ENCODE results near the gene SCAMP3. TPM values are rescaled to one million over a fixed set of nuclear protein-coding genes. Genes with fewer than 3 reads are reported as not detected.
A peak's percentile ranks its signal among the peaks of the same experiment; 100 is the strongest.

The SCAMP3 gene
- total and polyA plus RNA-seq, 2 experiments from 2014 or later: 67.3 to 172 TPM

DNA sequence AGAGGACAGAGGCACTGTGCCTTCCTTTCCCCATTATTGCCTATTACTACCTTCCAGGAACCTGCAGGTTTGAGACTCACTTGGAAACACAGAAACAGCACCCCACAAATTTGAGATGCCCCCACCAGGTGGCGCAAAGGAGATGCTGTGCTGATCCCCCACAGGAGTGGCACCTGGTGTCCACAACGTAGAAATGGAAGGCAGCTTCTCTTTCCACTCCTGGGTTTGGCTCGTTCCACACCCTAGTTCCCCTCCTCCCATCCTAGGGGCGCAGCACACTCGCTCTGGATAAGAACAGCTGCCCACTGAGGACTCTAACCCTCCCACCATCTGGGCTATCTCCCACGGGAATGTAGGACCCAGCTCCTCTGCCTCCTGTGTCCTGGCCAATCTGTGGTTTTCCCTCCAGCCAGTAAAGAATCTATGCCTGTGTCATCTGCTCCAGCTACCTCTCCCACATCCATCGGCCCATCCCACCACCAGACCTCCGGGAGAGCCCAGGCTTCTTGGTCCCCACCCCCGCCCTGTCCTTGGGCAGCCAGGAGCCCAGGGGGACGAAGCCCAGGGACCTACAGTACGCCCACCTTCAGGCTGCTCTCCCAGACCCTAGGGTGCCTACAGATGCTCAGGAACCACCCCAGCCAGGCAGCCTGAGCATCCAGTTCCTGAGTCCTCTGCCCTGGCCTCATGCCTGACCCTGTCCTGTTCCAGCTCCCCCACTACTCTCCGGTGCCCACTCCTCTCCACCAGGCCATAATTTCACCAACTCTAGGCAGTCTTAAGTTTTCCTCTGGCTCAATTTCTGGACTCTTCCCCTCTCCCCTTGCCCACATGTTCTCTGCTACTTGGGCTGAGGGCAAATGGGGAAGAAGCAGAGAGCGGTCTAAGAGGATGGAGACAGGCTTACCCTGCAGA is 55.0 kb downstream of the SCAMP3 start:
- no peaks in the 10 kb centered on the region for H3K27me3 ChIP-seq
- no peaks in the 10 kb centered on the region for H3K9me3 ChIP-seq (ENCODE audit: low read depth)
- H3K4me1 ChIP-seq (ENCODE audit: low read depth): peaks cover 20% of the 10 kb centered on the region
- H3K27ac ChIP-seq: peak overlapping the region; percentile 97
- H3K36me3 ChIP-seq: no peaks in the 10 kb centered on the region
- DNase-seq (ENCODE audit: low read depth in 1 of 2, low spot score in 1 of 2): peak; percentile 79 to 84
- TF ChIP-seq, protein P1, sequence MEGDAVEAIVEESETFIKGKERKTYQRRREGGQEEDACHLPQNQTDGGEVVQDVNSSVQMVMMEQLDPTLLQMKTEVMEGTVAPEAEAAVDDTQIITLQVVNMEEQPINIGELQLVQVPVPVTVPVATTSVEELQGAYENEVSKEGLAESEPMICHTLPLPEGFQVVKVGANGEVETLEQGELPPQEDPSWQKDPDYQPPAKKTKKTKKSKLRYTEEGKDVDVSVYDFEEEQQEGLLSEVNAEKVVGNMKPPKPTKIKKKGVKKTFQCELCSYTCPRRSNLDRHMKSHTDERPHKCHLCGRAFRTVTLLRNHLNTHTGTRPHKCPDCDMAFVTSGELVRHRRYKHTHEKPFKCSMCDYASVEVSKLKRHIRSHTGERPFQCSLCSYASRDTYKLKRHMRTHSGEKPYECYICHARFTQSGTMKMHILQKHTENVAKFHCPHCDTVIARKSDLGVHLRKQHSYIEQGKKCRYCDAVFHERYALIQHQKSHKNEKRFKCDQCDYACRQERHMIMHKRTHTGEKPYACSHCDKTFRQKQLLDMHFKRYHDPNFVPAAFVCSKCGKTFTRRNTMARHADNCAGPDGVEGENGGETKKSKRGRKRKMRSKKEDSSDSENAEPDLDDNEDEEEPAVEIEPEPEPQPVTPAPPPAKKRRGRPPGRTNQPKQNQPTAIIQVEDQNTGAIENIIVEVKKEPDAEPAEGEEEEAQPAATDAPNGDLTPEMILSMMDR (IDR thresholded peaks at IDR 0.05; ENCODE audit: low read depth, low read length): peak; percentile 85
- no peak overlapping the region for H3K4me3 ChIP-seq

Other genes with a start within 250 kb of the SCAMP3 start
- gene DCST2, start 228.6 kb downstream of the SCAMP3 start, total RNA-seq: 4.3 and 5.4 TPM in 2 replicates
- 1.1 and 3.8 TPM in 2 replicates for gene DCST2, start 228.6 kb downstream of the SCAMP3 start, polyA plus RNA-seq
- not detected in 2 replicates for gene DCST1, start 228.5 kb downstream of the SCAMP3 start, total RNA-seq
- 0.27 and 0.57 TPM in 2 replicates for gene DCST1, start 228.5 kb downstream of the SCAMP3 start, polyA plus RNA-seq
- 19.5 and 23.0 TPM in 2 replicates for gene ADAM15, start 211.0 kb downstream of the SCAMP3 start, total RNA-seq
- gene ADAM15, start 211.0 kb downstream of the SCAMP3 start, polyA plus RNA-seq: 23.0 and 25.2 TPM in 2 replicates
- gene EFNA4, start 198.6 kb downstream of the SCAMP3 start, total RNA-seq: 29.2 and 36.0 TPM in 2 replicates
- gene EFNA4, start 198.6 kb downstream of the SCAMP3 start, polyA plus RNA-seq: 18.3 and 29.6 TPM in 2 replicates
- gene EFNA3, start 183.5 kb downstream of the SCAMP3 start, total RNA-seq: 26.3 and 31.9 TPM in 2 replicates
- gene EFNA3, start 183.5 kb downstream of the SCAMP3 start, polyA plus RNA-seq: 34.2 and 43.0 TPM in 2 replicates
- gene EFNA1, start 134.5 kb downstream of the SCAMP3 start, total RNA-seq: 39.1 and 43.1 TPM in 2 replicates
- gene EFNA1, start 134.5 kb downstream of the SCAMP3 start, polyA plus RNA-seq: 83.5 and 104 TPM in 2 replicates
- 18.4 and 20.9 TPM in 2 replicates for gene SLC50A1, start 126.5 kb downstream of the SCAMP3 start, total RNA-seq
- gene SLC50A1, start 126.5 kb downstream of the SCAMP3 start, polyA plus RNA-seq: 45.1 and 50.7 TPM in 2 replicates
- gene DPM3, start 121.8 kb downstream of the SCAMP3 start, total RNA-seq: 102 and 114 TPM in 2 replicates
- 105 and 110 TPM in 2 replicates for gene DPM3, start 121.8 kb downstream of the SCAMP3 start, polyA plus RNA-seq
- 122 and 124 TPM in 2 replicates for gene KRTCAP2, start 89.1 kb downstream of the SCAMP3 start, total RNA-seq
- gene KRTCAP2, start 89.1 kb downstream of the SCAMP3 start, polyA plus RNA-seq: 357 and 428 TPM in 2 replicates
- 3.6 and 5.4 TPM in 2 replicates for gene TRIM46, start 88.5 kb downstream of the SCAMP3 start, total RNA-seq
- gene TRIM46, start 88.5 kb downstream of the SCAMP3 start, polyA plus RNA-seq: 2.9 and 3.2 TPM in 2 replicates
- 10.8 and 14.2 TPM in 2 replicates for gene THBS3, start 54.5 kb downstream of the SCAMP3 start, total RNA-seq
- 9.4 and 15.1 TPM in 2 replicates for gene THBS3, start 54.5 kb downstream of the SCAMP3 start, polyA plus RNA-seq
- 24.7 and 45.0 TPM in 2 replicates for gene MTX1, start 53.7 kb downstream of the SCAMP3 start, total RNA-seq
- 31.9 and 50.2 TPM in 2 replicates for gene MTX1, start 53.7 kb downstream of the SCAMP3 start, polyA plus RNA-seq
- gene ENTREP3, start 6.9 kb downstream of the SCAMP3 start, total RNA-seq: 39.5 and 46.2 TPM in 2 replicates
- 42.0 and 59.2 TPM in 2 replicates for gene ENTREP3, start 6.9 kb downstream of the SCAMP3 start, polyA plus RNA-seq
- 57.3 and 65.3 TPM in 2 replicates for gene CLK2, start 11.1 kb upstream of the SCAMP3 start, total RNA-seq
- gene CLK2, start 11.1 kb upstream of the SCAMP3 start, polyA plus RNA-seq: 45.1 and 68.5 TPM in 2 replicates
- gene HCN3, start 15.1 kb upstream of the SCAMP3 start, total RNA-seq: 1.7 and 3.5 TPM in 2 replicates
- 3.7 and 12.9 TPM in 2 replicates for gene HCN3, start 15.1 kb upstream of the SCAMP3 start, polyA plus RNA-seq
- 0.06 TPM in 1 of 2 replicates, not detected in the other for gene PKLR, start 39.1 kb upstream of the SCAMP3 start, total RNA-seq
- gene PKLR, start 39.1 kb upstream of the SCAMP3 start, polyA plus RNA-seq: not detected in 2 replicates
- gene FDPS, start 46.5 kb upstream of the SCAMP3 start, total RNA-seq: 167 and 310 TPM in 2 replicates
- 269 and 565 TPM in 2 replicates for gene FDPS, start 46.5 kb upstream of the SCAMP3 start, polyA plus RNA-seq
- gene RUSC1, start 58.5 kb upstream of the SCAMP3 start, total RNA-seq: 25.9 and 35.6 TPM in 2 replicates
- gene RUSC1, start 58.5 kb upstream of the SCAMP3 start, polyA plus RNA-seq: 26.7 and 44.4 TPM in 2 replicates